ENCODE results near the gene APOF. TPM values are rescaled to one million over a fixed set of nuclear protein-coding genes. Genes with fewer than 3 reads are reported as not detected.
"Not testable (repeated sequence)": the region's sequence is repeated elsewhere in the genome, so short reads cannot be mapped to it uniquely, and the experiment has no call there.

Gene APOF
- total RNA-seq, 1 experiment from 2014 or later, result 0.17 TPM

DNA sequence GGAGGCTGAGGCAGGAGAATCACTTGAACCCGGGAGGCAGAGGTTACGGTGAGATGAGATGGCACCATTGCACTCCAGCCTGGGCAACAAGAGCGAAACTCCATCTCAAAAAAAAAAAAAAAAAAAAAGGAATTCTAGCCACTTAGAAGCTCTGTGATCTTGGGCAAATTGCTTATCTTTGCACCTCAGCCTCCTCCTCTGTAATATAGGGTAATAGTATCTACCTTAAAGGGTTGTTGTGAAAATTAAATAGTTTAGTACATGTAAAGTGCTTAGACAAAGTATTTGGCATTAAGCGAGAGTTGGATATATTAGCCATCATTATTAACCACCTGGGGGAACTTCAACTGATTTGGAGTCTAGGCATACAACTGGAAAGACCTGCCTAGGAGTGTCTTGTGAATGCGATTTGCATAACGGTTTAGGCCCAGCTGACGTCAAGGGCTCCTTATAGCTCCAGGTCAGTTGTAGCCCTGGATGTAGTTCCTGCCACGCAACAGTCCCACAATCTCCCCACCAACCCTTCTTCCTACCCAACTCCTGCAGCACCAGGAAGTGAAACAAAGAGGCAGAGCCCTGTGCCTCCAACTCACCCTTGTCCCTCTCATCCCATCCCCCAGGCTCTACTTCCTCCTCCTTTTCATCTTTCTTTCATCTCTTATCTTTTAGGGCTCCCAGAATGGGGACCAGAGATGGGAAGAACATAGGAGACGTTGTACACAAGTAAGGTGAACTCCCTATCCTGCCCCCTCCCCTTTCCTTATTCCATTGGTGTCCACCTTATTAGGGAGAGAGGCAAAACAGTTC lies 26.1 kb downstream of the APOF start:
- Histone ChIP-seq H4K20me1 (ENCODE audit: insufficient read depth) (no peaks in the 10 kb centered on the region), H3K27me3 (ENCODE audit: insufficient read depth, low read length) (no peaks in the 10 kb centered on the region), H3K36me3 (ENCODE audit: control insufficient read depth in 1 of 2, insufficient read depth in 2 of 2, low read length in 2 of 2) (no peaks in the 10 kb centered on the region), H3K79me2 (ENCODE audit: insufficient read depth, low read length) (peaks cover 7% of the 10 kb centered on the region), H3K4me1 (ENCODE audit: control insufficient read depth in 1 of 2, insufficient read depth in 2 of 2, low read length in 2 of 2) (peaks cover 7 to 15% of the 10 kb centered on the region in 2 experiments), H3K4me2 (ENCODE audit: low read length) (no peak overlapping the region), H3K4me3 (replicated peaks in 1 of 2; ENCODE audit: low read depth in 1 of 2, low read length in 2 of 2) (no peak overlapping the region), H3K9ac (ENCODE audit: low read length) (no peak overlapping the region), H3K9me3 (ENCODE audit: control insufficient read depth in 1 of 2, insufficient read depth in 1 of 2, low read depth in 1 of 2, low read length in 2 of 2) (no peaks in the 10 kb centered on the region), H3K27ac (ENCODE audit: low read depth, low read length) (no peak overlapping the region), H2AFZ (ENCODE audit: low read depth, low read length, poor library complexity, severe bottlenecking) (no peak overlapping the region), H3K9me2 (ENCODE audit: insufficient read depth) (no peaks in the 10 kb centered on the region)
- ATAC-seq (no peak), DNase-seq (ENCODE audit: low read depth, low spot score) (no peak)
- CTCF ChIA-PET, result no interaction called here
- RAD21 ChIA-PET (ENCODE audit: low non-redundant PET in 1 of 2, low total read pairs in 2 of 2, uncharacterized antibody in 2 of 2, unreplicated experiment in 2 of 2), result no interaction called here
- POLR2A ChIA-PET, result no interaction called here
- TF ChIP-seq ATF3 (IDR thresholded peaks at IDR 0.05) (no peak), CBX3 (IDR thresholded peaks at IDR 0.05; ENCODE audit: low read depth) (no peak), YY1 (IDR thresholded peaks at IDR 0.05; ENCODE audit: extremely low read depth, insufficient replicate concordance, low read depth, low read length) (no peak), ZBTB33 (IDR thresholded peaks at IDR 0.05; ENCODE audit: extremely low read depth, insufficient replicate concordance, low read length) (no peak), EZH2phosphoT487 (IDR thresholded peaks at IDR 0.05; ENCODE audit: borderline replicate concordance) (no peak), CEBPB (IDR thresholded peaks at IDR 0.05; ENCODE audit: low read depth) (no peak), SRF (IDR thresholded peaks at IDR 0.05; ENCODE audit: low read depth) (no peak), POLR2AphosphoS5 (IDR thresholded peaks at IDR 0.05; ENCODE audit: low read depth, low read length) (no peak), POLR2A (IDR thresholded peaks at IDR 0.05; ENCODE audit: borderline replicate concordance, extremely low read depth, insufficient read depth, insufficient read length) (no peak)
- TF ChIP-seq, protein P1, sequence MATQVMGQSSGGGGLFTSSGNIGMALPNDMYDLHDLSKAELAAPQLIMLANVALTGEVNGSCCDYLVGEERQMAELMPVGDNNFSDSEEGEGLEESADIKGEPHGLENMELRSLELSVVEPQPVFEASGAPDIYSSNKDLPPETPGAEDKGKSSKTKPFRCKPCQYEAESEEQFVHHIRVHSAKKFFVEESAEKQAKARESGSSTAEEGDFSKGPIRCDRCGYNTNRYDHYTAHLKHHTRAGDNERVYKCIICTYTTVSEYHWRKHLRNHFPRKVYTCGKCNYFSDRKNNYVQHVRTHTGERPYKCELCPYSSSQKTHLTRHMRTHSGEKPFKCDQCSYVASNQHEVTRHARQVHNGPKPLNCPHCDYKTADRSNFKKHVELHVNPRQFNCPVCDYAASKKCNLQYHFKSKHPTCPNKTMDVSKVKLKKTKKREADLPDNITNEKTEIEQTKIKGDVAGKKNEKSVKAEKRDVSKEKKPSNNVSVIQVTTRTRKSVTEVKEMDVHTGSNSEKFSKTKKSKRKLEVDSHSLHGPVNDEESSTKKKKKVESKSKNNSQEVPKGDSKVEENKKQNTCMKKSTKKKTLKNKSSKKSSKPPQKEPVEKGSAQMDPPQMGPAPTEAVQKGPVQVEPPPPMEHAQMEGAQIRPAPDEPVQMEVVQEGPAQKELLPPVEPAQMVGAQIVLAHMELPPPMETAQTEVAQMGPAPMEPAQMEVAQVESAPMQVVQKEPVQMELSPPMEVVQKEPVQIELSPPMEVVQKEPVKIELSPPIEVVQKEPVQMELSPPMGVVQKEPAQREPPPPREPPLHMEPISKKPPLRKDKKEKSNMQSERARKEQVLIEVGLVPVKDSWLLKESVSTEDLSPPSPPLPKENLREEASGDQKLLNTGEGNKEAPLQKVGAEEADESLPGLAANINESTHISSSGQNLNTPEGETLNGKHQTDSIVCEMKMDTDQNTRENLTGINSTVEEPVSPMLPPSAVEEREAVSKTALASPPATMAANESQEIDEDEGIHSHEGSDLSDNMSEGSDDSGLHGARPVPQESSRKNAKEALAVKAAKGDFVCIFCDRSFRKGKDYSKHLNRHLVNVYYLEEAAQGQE (IDR thresholded peaks at IDR 0.05; ENCODE audit: low read depth), result no peak
- intact Hi-C loops (cut with micrococcal nuclease), result loop anchor here (1.0 kb wide), 1 partner anchor 15 kb away; no protein-coding TSS in a partner anchor
- BruUV-seq (replicated peaks), result no TSS peak

GRCh38 chr12:56335527-56335926 lies 27.1 kb downstream of the APOF start:
- CTCF ChIA-PET, result not testable (repeated sequence)

More at GRCh38 chr12:56335527-56335926, 27.1 kb downstream of the APOF start:
- H3K4me3 ChIP-seq (replicated peaks in 1 of 2; ENCODE audit: low read depth in 1 of 2, low read length in 2 of 2); H3K9me2 ChIP-seq (ENCODE audit: insufficient read depth); H3K9ac ChIP-seq (ENCODE audit: low read length); DNase-seq (ENCODE audit: low read depth, low spot score); H4K20me1 ChIP-seq (ENCODE audit: insufficient read depth); H3K79me2 ChIP-seq (ENCODE audit: insufficient read depth, low read length); H3K9me3 ChIP-seq (ENCODE audit: control insufficient read depth in 1 of 2, insufficient read depth in 1 of 2, low read depth in 1 of 2, low read length in 2 of 2); H3K27me3 ChIP-seq (ENCODE audit: insufficient read depth, low read length); H3K27ac ChIP-seq (ENCODE audit: low read depth, low read length); H2AFZ ChIP-seq (ENCODE audit: low read depth, low read length, poor library complexity, severe bottlenecking); ATAC-seq; H3K4me2 ChIP-seq (ENCODE audit: low read length); BruUV-seq (replicated peaks); H3K36me3 ChIP-seq (ENCODE audit: control insufficient read depth in 1 of 2, insufficient read depth in 2 of 2, low read length in 2 of 2): not testable (repeated sequence)
- RAD21 ChIA-PET (ENCODE audit: low non-redundant PET in 1 of 2, low total read pairs in 2 of 2, uncharacterized antibody in 2 of 2, unreplicated experiment in 2 of 2), result interaction anchor here in 1 of 2 experiments (0.6 kb wide), 1 partner anchor 106 kb away, joined by 4 read pairs; no protein-coding TSS in a partner anchor
- POLR2A ChIA-PET, result interaction anchor here (1.4 kb wide), 1 partner anchor 24 kb away, joined by 3 read pairs; the partner anchor contains the start of gene STAT2
- peaks cover 11 to 24% of the 10 kb centered on the region in 2 experiments for H3K4me1 ChIP-seq (ENCODE audit: control insufficient read depth in 1 of 2, insufficient read depth in 2 of 2, low read length in 2 of 2)
- intact Hi-C loops (cut with micrococcal nuclease), result loop anchor here (2.0 kb wide), 1 partner anchor 25 kb away; the partner anchor contains the start of gene STAT2
